Kidney capillary endothelial cell (primary cell): Measurements from ENCODE around the gene TSPAN12.

Experiments
- DNase-seq: peaks from one replicate; pipeline ENCODE4 v3.0.0-alpha.2; 2018; ENCODE audit warnings: low spot score

Gene TSPAN12

DNA sequence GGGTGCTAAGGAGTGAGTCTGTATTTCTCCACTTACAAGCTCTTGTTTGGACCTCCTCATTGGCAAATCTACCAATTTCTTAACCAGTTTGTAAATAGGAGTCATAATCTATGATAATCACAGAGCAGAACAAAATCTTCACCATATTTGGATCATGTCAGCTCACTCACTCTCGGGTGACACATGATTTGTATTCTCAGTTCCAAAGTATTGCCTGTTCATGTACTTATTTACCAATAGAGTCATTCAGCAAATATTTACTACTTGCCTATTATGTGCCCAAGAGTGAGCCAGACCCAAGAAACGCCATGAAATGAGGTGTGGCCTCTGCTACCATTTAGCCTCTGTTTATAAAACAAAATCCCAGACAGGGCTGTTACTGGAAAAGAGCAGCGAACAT lies 114.8 kb downstream of the TSPAN12 start:
- DNase-seq = no peak

DNA sequence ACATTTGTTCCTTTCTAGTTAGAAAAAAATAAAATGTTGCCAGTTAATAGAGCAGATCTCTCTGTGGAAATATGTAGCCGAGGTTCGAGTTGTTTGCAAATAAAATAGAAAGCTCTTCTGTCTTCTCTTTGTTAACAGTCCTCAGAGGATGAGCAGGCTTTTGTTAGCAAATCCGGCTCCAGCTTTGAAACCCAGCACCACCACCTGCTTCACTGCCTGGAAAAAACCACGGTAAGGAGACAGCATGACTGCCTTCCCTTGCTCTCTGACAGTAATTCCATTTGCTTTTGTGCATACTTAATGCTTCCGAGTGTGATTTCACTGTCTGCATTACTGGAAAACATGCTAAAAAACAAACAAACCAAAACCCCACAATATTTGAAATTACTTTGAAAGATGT lies 115.6 kb downstream of the TSPAN12 start:
- DNase-seq = no peak

DNA sequence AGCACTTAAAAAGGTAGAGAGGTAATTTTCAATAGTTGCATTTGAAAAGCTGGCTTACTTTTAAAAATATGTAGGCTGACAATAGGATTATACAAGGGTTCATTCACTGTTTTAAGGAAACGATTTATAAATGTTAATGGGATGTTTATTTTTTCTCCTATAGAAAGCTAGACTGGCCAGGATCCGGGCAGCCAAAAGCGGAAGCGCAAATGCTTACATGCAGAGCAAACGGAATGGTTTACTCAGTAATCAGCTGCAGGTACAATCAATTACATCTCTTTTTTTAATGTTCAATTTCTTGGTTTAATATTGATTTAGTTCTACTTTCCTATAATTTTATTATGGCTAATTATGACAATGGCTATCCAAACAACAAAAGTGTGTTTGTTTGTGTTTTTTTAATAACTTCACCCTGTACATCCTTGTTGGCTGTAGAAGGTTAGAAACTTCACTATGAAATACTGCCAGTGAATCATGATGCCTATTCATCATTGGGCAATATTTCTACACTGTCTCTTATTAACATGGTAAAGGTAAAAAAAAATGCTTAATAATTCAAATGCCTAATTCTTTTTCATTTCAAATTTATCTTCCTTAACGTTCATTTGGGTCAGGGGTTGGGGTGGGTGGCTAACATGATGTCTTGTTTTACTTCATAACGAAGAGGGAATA lies 116.4 kb downstream of the TSPAN12 start:
- DNase-seq = peak; percentile 18

DNA sequence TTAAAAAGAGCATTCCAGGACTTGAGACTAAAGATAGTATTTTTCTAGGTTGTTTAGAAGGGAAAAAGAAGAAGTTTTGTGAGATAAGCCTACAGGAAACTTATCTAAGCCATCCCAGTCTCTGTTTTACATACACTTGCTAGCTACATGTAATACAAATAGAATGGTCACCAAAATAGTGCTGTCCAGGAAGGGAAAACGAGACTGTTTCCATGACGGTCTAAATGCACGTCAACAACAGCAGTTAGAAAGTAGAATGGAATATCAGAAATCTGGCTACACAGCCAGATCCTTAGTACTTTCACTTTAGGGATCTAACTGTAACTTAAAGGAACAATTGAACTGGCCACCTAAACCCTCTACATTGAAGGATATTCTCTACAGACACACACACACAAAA lies 117.6 kb downstream of the TSPAN12 start:
- no peak for DNase-seq

DNA sequence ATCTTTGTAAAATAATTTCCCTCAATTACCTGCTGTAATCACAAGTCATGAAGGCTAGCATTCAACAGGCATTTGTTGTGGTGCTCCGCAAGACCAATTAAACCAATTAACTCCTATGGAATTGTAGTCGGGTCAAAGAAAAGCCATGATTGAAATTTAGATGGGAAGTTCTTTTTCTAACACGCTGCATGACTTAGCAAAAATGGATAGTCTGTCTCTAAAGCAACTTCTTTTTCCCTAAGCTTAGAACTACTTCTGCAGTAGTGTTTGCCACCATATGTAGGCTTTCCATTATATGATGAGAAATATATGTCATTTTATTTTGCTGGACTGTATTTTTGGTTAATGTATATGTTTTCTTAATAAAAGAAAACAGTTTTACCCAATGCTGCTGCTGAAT lies 119.1 kb downstream of the TSPAN12 start:
- DNase-seq = no peak
